ENCODE measurements around the gene NPRL2. TPM values are rescaled to one million over a fixed set of nuclear protein-coding genes. Genes with fewer than 3 reads are reported as not detected.

Gene NPRL2
- total and polyA plus RNA-seq, 8 donors: 16.1 to 33.3 (median 27.1) TPM

GRCh38 chr3:50325497-50326181 lies 24.9 kb downstream of the NPRL2 start:
- Histone ChIP-seq H3K27ac (peak overlapping the region in 1 of 2 donors; percentile 93), H3K4me1 (peaks cover 14 to 67% of the 10 kb centered on the region in 2 donors), H3K9me3 (no peaks in the 10 kb centered on the region), H3K27me3 (no peaks in the 10 kb centered on the region), H3K4me3 (no peak overlapping the region), H3K36me3 (peaks cover 0 to 34% of the 10 kb centered on the region in 2 donors)
- intact Hi-C loops (cut with DNase I): no loop called here
- no peak for DNase-seq
- ATAC-seq: no peak
- TF ChIP-seq, protein P1, sequence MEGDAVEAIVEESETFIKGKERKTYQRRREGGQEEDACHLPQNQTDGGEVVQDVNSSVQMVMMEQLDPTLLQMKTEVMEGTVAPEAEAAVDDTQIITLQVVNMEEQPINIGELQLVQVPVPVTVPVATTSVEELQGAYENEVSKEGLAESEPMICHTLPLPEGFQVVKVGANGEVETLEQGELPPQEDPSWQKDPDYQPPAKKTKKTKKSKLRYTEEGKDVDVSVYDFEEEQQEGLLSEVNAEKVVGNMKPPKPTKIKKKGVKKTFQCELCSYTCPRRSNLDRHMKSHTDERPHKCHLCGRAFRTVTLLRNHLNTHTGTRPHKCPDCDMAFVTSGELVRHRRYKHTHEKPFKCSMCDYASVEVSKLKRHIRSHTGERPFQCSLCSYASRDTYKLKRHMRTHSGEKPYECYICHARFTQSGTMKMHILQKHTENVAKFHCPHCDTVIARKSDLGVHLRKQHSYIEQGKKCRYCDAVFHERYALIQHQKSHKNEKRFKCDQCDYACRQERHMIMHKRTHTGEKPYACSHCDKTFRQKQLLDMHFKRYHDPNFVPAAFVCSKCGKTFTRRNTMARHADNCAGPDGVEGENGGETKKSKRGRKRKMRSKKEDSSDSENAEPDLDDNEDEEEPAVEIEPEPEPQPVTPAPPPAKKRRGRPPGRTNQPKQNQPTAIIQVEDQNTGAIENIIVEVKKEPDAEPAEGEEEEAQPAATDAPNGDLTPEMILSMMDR (IDR thresholded peaks at IDR 0.05): no peak

DNA sequence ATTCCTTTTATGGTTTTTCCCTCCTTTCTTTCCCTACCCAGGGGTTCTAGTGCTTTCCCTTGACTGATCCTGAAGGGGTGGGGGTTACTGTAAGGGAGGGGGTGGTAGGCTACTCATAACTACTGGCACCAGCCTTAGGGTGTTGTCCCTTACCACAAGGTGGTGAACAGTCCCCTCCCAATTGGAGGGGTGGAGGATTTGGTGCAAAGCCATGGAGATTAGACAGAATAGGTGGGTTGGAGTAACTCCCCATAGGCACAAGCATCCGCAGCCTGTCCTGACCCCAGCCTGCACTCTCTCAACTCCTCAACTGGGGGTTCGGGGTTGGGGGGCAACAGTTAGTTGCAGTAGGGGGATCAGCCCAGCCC lies 25.5 kb downstream of the NPRL2 start:
- Histone ChIP-seq H3K27me3 (no peaks in the 10 kb centered on the region), H3K9me3 (no peaks in the 10 kb centered on the region), H3K4me1 (peaks cover 19 to 73% of the 10 kb centered on the region in 2 donors), H3K27ac (peak overlapping the region in 1 of 2 donors; percentile 93), H3K36me3 (peaks cover 0 to 29% of the 10 kb centered on the region in 2 donors), H3K4me3 (no peak overlapping the region)
- DNase-seq (no peak), ATAC-seq (no peak)
- TF ChIP-seq, protein P1 (IDR thresholded peaks at IDR 0.05): no peak
- intact Hi-C loops (cut with DNase I): no loop called here

- TF ChIP-seq, protein P1 (IDR thresholded peaks at IDR 0.05): peak; percentile 77 to 91
- DNase-seq (peak in 2 of 4 donors; percentile 69 to 90), ATAC-seq (peak; percentile 4)
- Histone ChIP-seq H3K9me3 (no peaks in the 10 kb centered on the region), H3K4me3 (peak overlapping the region in 1 of 2 donors; percentile 91), H3K36me3 (peaks cover 0 to 27% of the 10 kb centered on the region in 2 donors), H3K27ac (peak overlapping the region; percentile 90 to 93), H3K4me1 (peaks cover 25 to 78% of the 10 kb centered on the region in 2 donors), H3K27me3 (no peaks in the 10 kb centered on the region)
- intact Hi-C loops (cut with DNase I): no loop called here
Measured at GRCh38 chr3:50324351-50325112, 26.0 kb downstream of the NPRL2 start.

DNA sequence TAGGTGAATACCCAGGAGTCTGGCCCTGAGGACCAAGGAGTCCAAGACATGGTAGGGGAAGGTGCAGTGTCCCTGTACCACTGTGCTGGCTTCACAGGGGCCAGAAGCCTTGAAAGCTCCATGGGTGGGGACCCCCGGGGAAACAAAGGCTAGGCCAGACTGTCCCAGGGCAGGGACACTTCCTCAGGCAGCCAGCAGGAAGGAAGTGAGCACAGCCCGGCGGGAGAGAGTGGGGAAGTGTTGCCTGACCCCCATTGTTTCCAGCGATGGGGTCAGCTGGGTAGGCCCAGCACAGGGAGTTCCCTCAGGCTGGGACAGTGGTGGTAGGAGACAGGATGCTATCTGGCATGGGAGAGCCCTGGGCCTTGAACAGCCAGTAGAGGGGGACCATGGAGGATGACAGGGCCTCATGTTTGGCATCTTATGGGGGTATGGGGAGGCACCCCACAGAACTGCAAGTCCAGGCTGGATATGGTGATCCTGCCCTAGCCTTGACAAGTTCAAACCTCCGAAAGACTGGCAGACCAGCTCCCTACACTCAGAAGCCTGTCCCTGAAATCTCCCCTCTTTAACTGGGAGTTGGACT lies 26.9 kb downstream of the NPRL2 start:
- TF ChIP-seq, protein P1 (IDR thresholded peaks at IDR 0.05): peak in 1 of 2 donors; percentile 17
- H3K27me3 ChIP-seq: no peaks in the 10 kb centered on the region
- DNase-seq (peak in 1 of 4 donors; percentile 39), ATAC-seq (no peak)
- H3K4me1 ChIP-seq: peaks cover 33 to 84% of the 10 kb centered on the region in 2 donors
- peaks cover 0 to 30% of the 10 kb centered on the region in 2 donors for H3K36me3 ChIP-seq
- H3K27ac ChIP-seq: peak overlapping the region; percentile 90 to 93
- intact Hi-C loops (cut with DNase I): no loop called here
- peak overlapping the region in 1 of 2 donors; percentile 91 for H3K4me3 ChIP-seq
- no peaks in the 10 kb centered on the region for H3K9me3 ChIP-seq

All from left lung (tissue), 10 donors.